Vagina (tissue), 2 donors: ENCODE results near the gene RALGPS2.

Experiments used
- CTCF ChIP-seq, 3 experiments: fragments of 450-650 bp in 2 of 3; fragments of 200-600 bp in 1 of 3; sonication (generic) in 1 of 3; IDR thresholded peaks; one replicate each; pipeline ENCODE4 v1.5.1; 2017 to 2019; ENCODE audit warnings: antibody characterized with exemption in 3 of 3, mild to moderate bottlenecking in 2 of 3, moderate library complexity in 2 of 3
- POLR2A ChIP-seq, 2 donors: fragments of 450-650 bp; IDR thresholded peaks; one replicate each; pipeline ENCODE4 v1.6.1; 2017; ENCODE audit warnings: antibody characterized with exemption in 2 of 2, mild to moderate bottlenecking in 2 of 2, moderate library complexity in 2 of 2

GRCh38 chr1:178752891-178753290 lies 27.8 kb downstream of the RALGPS2 start:
- TF ChIP-seq POLR2A (IDR thresholded peaks at IDR 0.05) = no peak
- no peak for TF ChIP-seq CTCF (IDR thresholded peaks at IDR 0.05)
